ENCODE measurements around the gene TXK. TPM values are rescaled to one million over a fixed set of nuclear protein-coding genes. Genes with fewer than 3 reads are reported as not detected.

The TXK gene
- total and polyA plus RNA-seq, 2 donors from 2014 or later, result 0.26 to 7.9 TPM

DNA sequence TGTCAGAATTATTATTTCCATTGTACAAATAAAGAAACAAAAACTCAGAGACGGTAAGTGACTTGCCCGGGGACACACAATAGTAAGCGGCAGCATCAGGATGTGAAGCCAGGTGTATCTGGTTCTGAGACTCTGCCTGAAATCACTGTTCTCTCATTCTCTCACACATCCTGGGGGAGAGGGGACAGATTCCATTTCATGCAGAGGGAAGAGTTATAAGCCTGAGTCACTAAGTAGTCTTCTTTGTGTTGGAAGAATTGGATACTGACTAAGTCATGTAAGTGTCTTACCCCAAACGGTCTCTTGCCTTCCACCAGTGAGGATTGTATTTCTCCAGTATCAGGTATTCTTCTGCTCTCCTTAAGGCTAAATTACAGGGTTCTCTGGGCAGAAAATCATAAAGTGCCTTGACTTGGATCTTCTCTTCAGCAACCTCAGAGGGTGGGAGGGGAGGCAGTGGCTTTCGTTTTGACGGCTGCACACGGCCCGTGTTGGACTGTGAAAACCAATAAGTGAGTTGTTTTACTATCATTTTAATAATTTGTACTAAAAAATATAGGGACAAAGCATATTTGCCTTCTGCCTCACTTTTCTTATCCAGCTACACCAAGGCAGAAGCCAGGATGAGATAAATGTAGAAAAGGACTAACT is 21.9 kb downstream of the TXK start:
- DNase-seq (peak in 2 of 5 donors; percentile 18 to 30), FAIRE-seq (no peak)
- no peak overlapping the region for H3K27ac ChIP-seq (ENCODE audit: low read depth in 2 of 2, low read length in 2 of 2)
- intact Hi-C loops (cut with DNase I), result no loop called here
- no peak overlapping the region for H3K9ac ChIP-seq (ENCODE audit: low read length in 3 of 3)
- no peaks in the 10 kb centered on the region for H3K27me3 ChIP-seq (ENCODE audit: control insufficient read depth, insufficient read depth, low read length)
- TF ChIP-seq, protein P1, sequence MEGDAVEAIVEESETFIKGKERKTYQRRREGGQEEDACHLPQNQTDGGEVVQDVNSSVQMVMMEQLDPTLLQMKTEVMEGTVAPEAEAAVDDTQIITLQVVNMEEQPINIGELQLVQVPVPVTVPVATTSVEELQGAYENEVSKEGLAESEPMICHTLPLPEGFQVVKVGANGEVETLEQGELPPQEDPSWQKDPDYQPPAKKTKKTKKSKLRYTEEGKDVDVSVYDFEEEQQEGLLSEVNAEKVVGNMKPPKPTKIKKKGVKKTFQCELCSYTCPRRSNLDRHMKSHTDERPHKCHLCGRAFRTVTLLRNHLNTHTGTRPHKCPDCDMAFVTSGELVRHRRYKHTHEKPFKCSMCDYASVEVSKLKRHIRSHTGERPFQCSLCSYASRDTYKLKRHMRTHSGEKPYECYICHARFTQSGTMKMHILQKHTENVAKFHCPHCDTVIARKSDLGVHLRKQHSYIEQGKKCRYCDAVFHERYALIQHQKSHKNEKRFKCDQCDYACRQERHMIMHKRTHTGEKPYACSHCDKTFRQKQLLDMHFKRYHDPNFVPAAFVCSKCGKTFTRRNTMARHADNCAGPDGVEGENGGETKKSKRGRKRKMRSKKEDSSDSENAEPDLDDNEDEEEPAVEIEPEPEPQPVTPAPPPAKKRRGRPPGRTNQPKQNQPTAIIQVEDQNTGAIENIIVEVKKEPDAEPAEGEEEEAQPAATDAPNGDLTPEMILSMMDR (IDR thresholded peaks at IDR 0.05; ENCODE audit: borderline replicate concordance, extremely low read depth, insufficient read depth), result no peak
- H3K9me3 ChIP-seq (ENCODE audit: control insufficient read depth in 2 of 3, insufficient read depth in 1 of 3, low read length in 3 of 3), result no peaks in the 10 kb centered on the region
- H3K4me3 ChIP-seq (ENCODE audit: low read length in 3 of 3), result no peak overlapping the region
- H3K4me1 ChIP-seq (ENCODE audit: control insufficient read depth in 2 of 3, insufficient read depth in 2 of 3, low read depth in 1 of 3, low read length in 3 of 3), result no peaks in the 10 kb centered on the region
- no peaks in the 10 kb centered on the region for H3K36me3 ChIP-seq (ENCODE audit: control insufficient read depth in 2 of 3, insufficient read depth in 3 of 3, low read length in 3 of 3)

DNA sequence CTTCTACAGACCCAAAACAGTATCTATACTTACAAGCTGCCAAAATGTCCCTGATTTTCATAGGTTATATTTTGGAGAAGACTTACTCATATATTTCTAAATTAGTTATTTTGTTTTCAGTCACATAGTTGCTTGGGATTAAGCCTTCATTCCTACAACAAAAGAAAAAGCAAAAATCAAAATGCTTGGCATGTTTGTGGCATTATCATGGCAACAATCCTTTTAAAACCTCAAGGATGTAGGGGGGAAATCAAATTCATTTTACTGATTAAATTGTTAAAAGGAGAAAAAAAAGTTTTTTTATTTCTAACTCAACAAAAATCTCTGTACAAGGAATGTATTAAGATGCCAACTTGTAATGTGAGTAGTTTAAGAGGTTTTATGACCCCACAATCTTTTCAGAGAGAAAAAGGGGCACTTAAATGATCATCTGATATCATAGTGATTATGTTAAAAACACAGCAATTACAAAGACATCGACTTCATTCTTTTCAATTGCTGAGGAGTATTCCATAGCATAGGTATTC is 23.5 kb downstream of the TXK start:
- intact Hi-C loops (cut with DNase I), result no loop called here

DNA sequence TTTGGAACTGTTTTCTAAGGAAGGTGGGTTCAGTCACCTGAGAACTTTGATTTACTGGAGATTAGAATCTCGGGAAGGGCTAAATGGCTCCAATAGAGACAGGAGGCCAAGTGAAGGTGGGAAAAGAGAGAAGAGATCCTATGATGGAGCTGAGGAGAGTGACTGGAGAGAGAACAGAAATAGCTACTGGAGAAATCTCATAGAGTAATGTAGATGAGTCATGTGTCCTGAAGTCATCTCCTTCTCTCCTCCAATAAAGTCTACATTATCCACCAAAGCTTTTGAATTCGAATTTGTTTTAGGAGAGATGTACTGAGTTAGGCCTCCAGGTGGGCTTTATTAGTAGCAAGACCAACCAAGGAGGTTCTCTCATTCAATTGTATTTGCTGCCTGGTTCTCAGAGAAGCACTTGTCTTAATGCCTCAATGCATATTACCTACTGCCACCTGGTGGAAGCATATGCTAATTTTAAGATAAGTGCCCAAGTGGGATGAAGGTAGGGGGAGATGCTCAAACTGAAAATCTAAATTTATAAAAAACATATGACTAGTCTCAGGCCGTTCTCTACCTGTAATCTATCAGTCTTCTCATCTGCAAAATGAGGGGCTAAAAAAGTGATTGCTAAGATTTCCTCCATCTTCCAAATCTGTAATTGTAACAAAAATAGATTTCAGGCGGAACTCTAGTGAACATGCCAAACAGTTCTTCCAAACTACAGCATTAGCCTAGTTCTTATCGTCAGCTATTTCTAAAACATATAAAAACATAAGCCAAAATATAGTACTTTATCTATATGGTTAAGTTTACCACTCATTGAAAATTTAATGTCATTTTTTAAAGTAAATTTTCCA is 24.4 kb downstream of the TXK start:
- Histone ChIP-seq H3K9ac (ENCODE audit: low read length in 3 of 3) (no peak overlapping the region), H3K27me3 (ENCODE audit: control insufficient read depth, insufficient read depth, low read length) (no peaks in the 10 kb centered on the region), H3K27ac (ENCODE audit: low read depth in 2 of 2, low read length in 2 of 2) (no peak overlapping the region), H3K36me3 (ENCODE audit: control insufficient read depth in 2 of 3, insufficient read depth in 3 of 3, low read length in 3 of 3) (no peaks in the 10 kb centered on the region), H3K4me3 (ENCODE audit: low read length in 3 of 3) (no peak overlapping the region), H3K4me1 (ENCODE audit: control insufficient read depth in 2 of 3, insufficient read depth in 2 of 3, low read depth in 1 of 3, low read length in 3 of 3) (no peaks in the 10 kb centered on the region), H3K9me3 (ENCODE audit: control insufficient read depth in 2 of 3, insufficient read depth in 1 of 3, low read length in 3 of 3) (no peaks in the 10 kb centered on the region)
- TF ChIP-seq, protein P1 (IDR thresholded peaks at IDR 0.05; ENCODE audit: borderline replicate concordance, extremely low read depth, insufficient read depth), result peak; percentile 53
- intact Hi-C loops (cut with DNase I), result no loop called here
- FAIRE-seq (no peak), DNase-seq (peak in 2 of 5 donors; percentile 57 to 76)

More for the DNA sequence above, 23.5 kb downstream of the TXK start:
- H3K4me3 ChIP-seq (ENCODE audit: low read length in 3 of 3), result no peak overlapping the region
- no peak for DNase-seq
- no peak for FAIRE-seq
- H3K27me3 ChIP-seq (ENCODE audit: control insufficient read depth, insufficient read depth, low read length), result no peaks in the 10 kb centered on the region
- TF ChIP-seq, protein P1 (IDR thresholded peaks at IDR 0.05; ENCODE audit: borderline replicate concordance, extremely low read depth, insufficient read depth), result no peak
- H3K9ac ChIP-seq (ENCODE audit: low read length in 3 of 3), result no peak overlapping the region
- H3K27ac ChIP-seq (ENCODE audit: low read depth in 2 of 2, low read length in 2 of 2), result no peak overlapping the region
- no peaks in the 10 kb centered on the region for H3K9me3 ChIP-seq (ENCODE audit: control insufficient read depth in 2 of 3, insufficient read depth in 1 of 3, low read length in 3 of 3)
- no peaks in the 10 kb centered on the region for H3K4me1 ChIP-seq (ENCODE audit: control insufficient read depth in 2 of 3, insufficient read depth in 2 of 3, low read depth in 1 of 3, low read length in 3 of 3)
- H3K36me3 ChIP-seq (ENCODE audit: control insufficient read depth in 2 of 3, insufficient read depth in 3 of 3, low read length in 3 of 3), result no peaks in the 10 kb centered on the region

Measured in kidney (tissue), 14 donors.